OCI-LY7 (cell line): Measurements from ENCODE around the gene UNKL.

Experiments
- CTCF ChIP-seq: fragments of 200-600 bp; sonication (generic); conservative IDR thresholded peaks from 2 replicates; pipeline ENCODE4 v1.5.1; 2014; ENCODE audit warnings: mild to moderate bottlenecking, antibody characterized with exemption, low read length, moderate library complexity, mixed read lengths
- EZH2phosphoT487 ChIP-seq: fragments of 200-600 bp; sonication (generic); IDR thresholded peaks from 2 replicates; pipeline ENCODE4 v1.6.1; 2018; ENCODE audit warnings: low read depth, borderline replicate concordance, mild to moderate bottlenecking, mixed run types, antibody characterized with exemption, low read length, moderate library complexity, mixed read lengths

- TF ChIP-seq CTCF: no peak
- TF ChIP-seq EZH2phosphoT487: no peak
Measured at GRCh38 chr16:1432388-1433262, 18.1 kb upstream of the UNKL start.
